Right lobe of liver (tissue), 6 donors: Measurements from ENCODE around the gene GPATCH11. TPM values are rescaled to one million over a fixed set of nuclear protein-coding genes. Genes with fewer than 3 reads are reported as not detected.

Experiments used
- ATAC-seq, 4 donors: fragments of 200-7000 bp; cut with Tn5 transposase; one replicate each; pipeline ENCODE4 v1.9.1; 2020; ENCODE audit warnings: mild to moderate bottlenecking in 4 of 4, moderate library complexity in 4 of 4
- DNase-seq, 3 donors: peaks; one replicate each; pipeline ENCODE4 v3.0.0-alpha.2; 2020
- H3K27ac ChIP-seq, 3 donors: fragments of 200-600 bp; one replicate each; pipeline ENCODE4 v1.8.0; 2022
- H3K27me3 ChIP-seq, 2 donors: fragments of 200-600 bp; one replicate each; pipeline ENCODE4 v1.8.0; 2022
- H3K36me3 ChIP-seq, 4 donors: fragments of 200-600 bp; sonication (generic) in 1 of 4; one replicate each; pipeline versions ENCODE4 v1.5.1 to v1.8.0; 2017 to 2022; ENCODE audit warnings: control low read depth in 1 of 4
- H3K4me1 ChIP-seq, 4 donors: fragments of 200-600 bp; sonication (generic) in 1 of 4; one replicate each; pipeline versions ENCODE4 v1.5.1 to v1.8.0; 2017 to 2022; ENCODE audit warnings: control low read depth in 1 of 4
- H3K4me3 ChIP-seq, 3 donors: fragments of 200-600 bp; one replicate each; pipeline ENCODE4 v1.8.0; 2022
- H3K9me3 ChIP-seq, 4 donors: fragments of 200-600 bp; sonication (generic) in 1 of 4; one replicate each; pipeline versions ENCODE4 v1.5.1 to v1.8.0; 2017 to 2022; ENCODE audit warnings: control low read depth in 1 of 4
- CTCF ChIP-seq, 4 donors: fragments of 200-600 bp in 3 of 4; fragments of 450-650 bp in 1 of 4; IDR thresholded peaks; one replicate each; pipeline versions ENCODE4 v1.5.1 to v1.8.0; 2016 to 2022; ENCODE audit warnings: antibody characterized with exemption in 4 of 4, mild to moderate bottlenecking in 2 of 4
- POLR2A ChIP-seq: fragments of 450-650 bp; IDR thresholded peaks from one replicate; pipeline ENCODE4 v1.6.1; 2017; ENCODE audit warnings: antibody characterized with exemption, mild to moderate bottlenecking
- WGBS: methylation state at CpG from one replicate; pipeline ENCODE4 v1.1.6; 2018; ENCODE audit warnings: low coverage, low lambda C conversion rate; ENCODE audit not compliant: insufficient coverage; ENCODE audit errors: missing lambda C conversion rate; 5-methylcytosine and 5-hydroxymethylcytosine counted together
- intact Hi-C, 2 donors: fragments of 100-400 bp; cut with DNase I; formaldehyde crosslinking; loops; one replicate each; pipeline versions ENCODE4 v1.11.2 to v1.14.1; 2022
- total RNA-seq, 6 experiments: library from RNA; depleted of rRNA in 2 of 6; stranded (reverse); fragments of >200 nt in 2 of 6; fragmentation: NEBNext Ultra II Directional in 3 of 6; extraction: Animal tissue kit (Norgen Biotek cat#: 25700) in 3 of 6; gene quantifications; one replicate each; pipeline versions ENCODE4 v1.1.0 to v1.2.4, GENCODE V29; 2016 to 2023
- donor health status: DM: no; HTN: yes; CAD: no.
- donor health status: DM: no; HTN: no; CAD: no.
- donor health status: DM: no; HTN: no; CAD: no.
- donor health status: DM: no; HTN: yes; CAD: no.
- donor health status: DM: no; HTN: yes; CAD: no.

Gene GPATCH11
- total RNA-seq, 6 experiments from 2014 or later: 2.5 to 4.2 (median 3.4) TPM

- H3K36me3 ChIP-seq: peaks cover 0 to 18% (median 5%) of the 10 kb centered on the region in 4 donors
- H3K4me3 ChIP-seq: no peak overlapping the region
- 95% methylated on average over 4 of the region's 4 CpGs for WGBS
- no peak overlapping the region for H3K27ac ChIP-seq
- H3K27me3 ChIP-seq: no peaks in the 10 kb centered on the region
- no peak for ATAC-seq
- no peaks in the 10 kb centered on the region for H3K9me3 ChIP-seq
- no peak for DNase-seq
- TF ChIP-seq POLR2A (no peak), CTCF (IDR thresholded peaks at IDR 0.05) (no peak)
- intact Hi-C loops: no loop called here
- H3K4me1 ChIP-seq: no peaks in the 10 kb centered on the region
Measured at GRCh38 chr2:37098416-37099118, 14.2 kb downstream of the GPATCH11 start.

- intact Hi-C loops: no loop called here
- no peak overlapping the region for H3K4me3 ChIP-seq
- peaks cover 0 to 8% (median 0%) of the 10 kb centered on the region in 4 donors for H3K36me3 ChIP-seq
- H3K27me3 ChIP-seq: no peaks in the 10 kb centered on the region
- ATAC-seq: no peak
- no peak for DNase-seq
- H3K4me1 ChIP-seq: peaks cover 0 to 5% (median 2%) of the 10 kb centered on the region in 4 donors
- no peak overlapping the region for H3K27ac ChIP-seq
- no peak for TF ChIP-seq POLR2A
- no peak for TF ChIP-seq CTCF (IDR thresholded peaks at IDR 0.05)
- no CpG with 5 or more reads among the region's 1 CpG for WGBS
- H3K9me3 ChIP-seq: no peaks in the 10 kb centered on the region
Measured at GRCh38 chr2:37100054-37100453, 15.7 kb downstream of the GPATCH11 start.

GRCh38 chr2:37102588-37102987 is 18.3 kb downstream of the GPATCH11 start:
- Histone ChIP-seq H3K27me3 (no peaks in the 10 kb centered on the region), H3K4me3 (no peak overlapping the region), H3K9me3 (no peaks in the 10 kb centered on the region), H3K27ac (no peak overlapping the region), H3K4me1 (peaks cover 0 to 5% (median 2%) of the 10 kb centered on the region in 4 donors), H3K36me3 (peaks cover 0 to 25% (median 5%) of the 10 kb centered on the region in 4 donors)
- WGBS: 85% methylated on average over 3 of the region's 3 CpGs
- ATAC-seq: no peak
- DNase-seq: no peak
- intact Hi-C loops: no loop called here
- TF ChIP-seq CTCF (IDR thresholded peaks at IDR 0.05) (no peak), POLR2A (no peak)

GRCh38 chr2:37104178-37104577 is 19.9 kb downstream of the GPATCH11 start:
- no peaks in the 10 kb centered on the region for H3K27me3 ChIP-seq
- peaks cover 0 to 41% (median 13%) of the 10 kb centered on the region in 4 donors for H3K36me3 ChIP-seq
- WGBS: 94% methylated on average over 2 of the region's 2 CpGs
- TF ChIP-seq CTCF (IDR thresholded peaks at IDR 0.05): no peak
- no peak for ATAC-seq
- no peak overlapping the region for H3K4me3 ChIP-seq
- H3K4me1 ChIP-seq: peaks cover 0 to 5% (median 2%) of the 10 kb centered on the region in 4 donors
- intact Hi-C loops: no loop called here
- DNase-seq: no peak
- H3K9me3 ChIP-seq: no peaks in the 10 kb centered on the region
- H3K27ac ChIP-seq: no peak overlapping the region
